ENCODE results near the gene KLHL22. TPM values are rescaled to one million over a fixed set of nuclear protein-coding genes. Genes with fewer than 3 reads are reported as not detected.
A peak's percentile ranks its signal among the peaks of the same experiment; 100 is the strongest.

The KLHL22 gene
- total and polyA plus RNA-seq, 2 of the 8 experiments (the other 6 are each of a cell fraction or from before 2014, with no cell fraction given), result 9.4 to 16.2 TPM

DNA sequence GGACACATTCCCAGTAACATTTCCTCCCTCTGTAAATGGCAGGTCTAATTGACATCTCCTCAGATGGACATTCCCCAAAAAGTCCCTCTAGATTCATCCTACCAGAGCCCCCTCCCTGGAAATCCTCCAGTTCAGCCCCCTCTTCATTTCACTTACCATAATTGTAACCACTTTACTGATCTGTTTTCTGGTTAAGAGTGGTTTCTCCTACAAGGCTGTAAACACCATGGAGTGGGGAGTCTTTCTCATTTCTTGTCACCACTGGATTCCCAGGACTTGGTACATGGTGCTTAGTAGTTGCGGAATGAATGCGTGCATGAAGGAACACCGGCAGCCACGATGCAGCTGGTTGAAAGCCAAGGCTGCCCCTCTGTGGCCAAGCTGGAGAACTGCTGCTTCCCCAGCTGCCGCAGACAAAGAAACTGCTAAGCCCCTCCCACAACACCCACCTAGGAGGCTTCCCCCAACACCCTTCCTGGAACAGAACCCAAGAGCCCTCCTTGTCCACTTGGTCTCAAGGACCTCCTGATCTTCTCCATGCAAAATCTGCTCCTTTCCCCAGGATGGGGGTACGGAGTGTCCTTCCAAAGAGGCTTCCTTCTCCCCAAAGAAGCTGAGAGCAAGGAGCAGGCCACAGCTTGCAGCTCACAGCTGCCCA lies 39.4 kb downstream of the KLHL22 start (continued):
- TF ChIP-seq GTF2F1 (IDR thresholded peaks at IDR 0.05; ENCODE audit: borderline replicate concordance, low read depth, low read length), result no peak
- TF ChIP-seq BCL11A (IDR thresholded peaks at IDR 0.05; ENCODE audit: low read depth in 2 of 2, low read length in 2 of 2), result no peak
- no peak for TF ChIP-seq RFX5 (IDR thresholded peaks at IDR 0.05; ENCODE audit: borderline replicate concordance, low read depth, low read length)
- no peak for TF ChIP-seq JUN (IDR thresholded peaks at IDR 0.05; ENCODE audit: low read depth, low read length)
- no peak for TF ChIP-seq BACH1 (IDR thresholded peaks at IDR 0.05; ENCODE audit: low read length)
- TF ChIP-seq SIX5 (IDR thresholded peaks at IDR 0.05; ENCODE audit: low read depth, low read length), result no peak
- TF ChIP-seq, protein P1, sequence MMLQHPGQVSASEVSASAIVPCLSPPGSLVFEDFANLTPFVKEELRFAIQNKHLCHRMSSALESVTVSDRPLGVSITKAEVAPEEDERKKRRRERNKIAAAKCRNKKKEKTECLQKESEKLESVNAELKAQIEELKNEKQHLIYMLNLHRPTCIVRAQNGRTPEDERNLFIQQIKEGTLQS (IDR thresholded peaks at IDR 0.05; ENCODE audit: insufficient read depth, low read depth, low read length), result no peak
- no peak for TF ChIP-seq HDAC2 (IDR thresholded peaks at IDR 0.05; ENCODE audit: borderline replicate concordance in 1 of 2, low read depth in 2 of 2, low read length in 2 of 2)
- no peak for TF ChIP-seq CREB1 (IDR thresholded peaks at IDR 0.05)
- TF ChIP-seq, protein P2, sequence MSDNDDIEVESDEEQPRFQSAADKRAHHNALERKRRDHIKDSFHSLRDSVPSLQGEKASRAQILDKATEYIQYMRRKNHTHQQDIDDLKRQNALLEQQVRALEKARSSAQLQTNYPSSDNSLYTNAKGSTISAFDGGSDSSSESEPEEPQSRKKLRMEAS (IDR thresholded peaks at IDR 0.05), result peak; percentile 76
- TF ChIP-seq RAD21 (IDR thresholded peaks at IDR 0.05 in 1 of 2, conservative IDR thresholded peaks at IDR 0.05 in 1 of 2; ENCODE audit: low read depth in 2 of 2, low read length in 2 of 2), result peak; percentile 96 to 98
- no peak for TF ChIP-seq TAF7 (optimal IDR thresholded peaks at IDR 0.05; ENCODE audit: borderline replicate concordance, low read depth, low read length)
- no peak for TF ChIP-seq SP2 (IDR thresholded peaks at IDR 0.05; ENCODE audit: low read length)
- peak; percentile 37; the same call in 1 of the 2 replicates for TF ChIP-seq CEBPB (IDR thresholded peaks at IDR 0.05; ENCODE audit: low read depth, low read length)
- no peak for TF ChIP-seq CHD1 (IDR thresholded peaks at IDR 0.05; ENCODE audit: low read depth, low read length)
- peak; percentile 35; the same call in 1 of the 2 replicates for TF ChIP-seq GABPA (IDR thresholded peaks at IDR 0.05; ENCODE audit: borderline replicate concordance, insufficient read depth, low read length)
- TF ChIP-seq CHD2 (IDR thresholded peaks at IDR 0.05; ENCODE audit: low read length), result 0 out of 2 replicates have a peak, but pooled peaks have one; percentile 22
- no peak for TF ChIP-seq SUZ12 (IDR thresholded peaks at IDR 0.05; ENCODE audit: low read length)
- no peak for TF ChIP-seq POLR2A (IDR thresholded peaks at IDR 0.05; ENCODE audit: control extremely low read depth in 1 of 2, low read depth in 2 of 2, low read length in 2 of 2)
- TF ChIP-seq TCF12 (IDR thresholded peaks at IDR 0.05; ENCODE audit: low read depth, low read length), result no peak
- peak in 1 of 2 experiments; percentile 50; a peak in 1 of 4 replicates for TF ChIP-seq SIN3A (conservative IDR thresholded peaks at IDR 0.05 in 1 of 2, IDR thresholded peaks at IDR 0.05 in 1 of 2; ENCODE audit: low read depth in 1 of 2, low read length in 2 of 2)
- no peak for TF ChIP-seq EGR1 (IDR thresholded peaks at IDR 0.05; ENCODE audit: borderline replicate concordance, low read depth, low read length)
- no peak for TF ChIP-seq PHF8 (conservative IDR thresholded peaks at IDR 0.05; ENCODE audit: low read depth, low read length)
- no peak for TF ChIP-seq MAFK (IDR thresholded peaks at IDR 0.05; ENCODE audit: low read depth, low read length)
- TF ChIP-seq NRF1 (IDR thresholded peaks at IDR 0.05; ENCODE audit: low read depth, low read length), result no peak

Data from H1 (cell line).